Measurements from ENCODE around the gene CNKSR3. TPM values are rescaled to one million over a fixed set of nuclear protein-coding genes. Genes with fewer than 3 reads are reported as not detected.

Gene CNKSR3
- total and polyA plus RNA-seq, 12 donors, result 4.2 to 42.2 (median 24.1) TPM

DNA sequence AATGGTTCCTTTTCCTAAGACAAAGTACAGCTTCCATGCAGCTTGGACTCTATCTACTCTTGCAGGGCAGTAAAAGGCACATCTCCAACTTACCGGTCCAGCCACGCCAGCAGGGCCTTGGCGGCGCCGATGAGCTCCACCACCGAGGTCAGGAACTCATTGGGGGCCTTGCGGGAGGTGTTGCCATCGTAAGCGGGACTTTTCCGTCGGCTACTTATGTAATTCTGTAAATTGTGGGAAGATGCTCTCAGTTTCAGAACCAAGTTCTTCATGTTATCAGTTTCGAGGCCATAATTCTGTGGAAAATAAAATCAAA is 68.5 kb downstream of the CNKSR3 start:
- Histone ChIP-seq H3K27me3 (no peaks in the 10 kb centered on the region), H3K4me1 (peaks cover 0 to 44% (median 8%) of the 10 kb centered on the region in 9 donors), H3K27ac (no peak overlapping the region), H3K36me3 (peaks cover 0 to 21% (median 0%) of the 10 kb centered on the region in 9 donors), H3K4me3 (no peak overlapping the region), H3K9me3 (no peaks in the 10 kb centered on the region)
- 97% methylated on average over 12 of the region's 12 CpGs for WGBS, 2 donors
- TF ChIP-seq, protein P1, sequence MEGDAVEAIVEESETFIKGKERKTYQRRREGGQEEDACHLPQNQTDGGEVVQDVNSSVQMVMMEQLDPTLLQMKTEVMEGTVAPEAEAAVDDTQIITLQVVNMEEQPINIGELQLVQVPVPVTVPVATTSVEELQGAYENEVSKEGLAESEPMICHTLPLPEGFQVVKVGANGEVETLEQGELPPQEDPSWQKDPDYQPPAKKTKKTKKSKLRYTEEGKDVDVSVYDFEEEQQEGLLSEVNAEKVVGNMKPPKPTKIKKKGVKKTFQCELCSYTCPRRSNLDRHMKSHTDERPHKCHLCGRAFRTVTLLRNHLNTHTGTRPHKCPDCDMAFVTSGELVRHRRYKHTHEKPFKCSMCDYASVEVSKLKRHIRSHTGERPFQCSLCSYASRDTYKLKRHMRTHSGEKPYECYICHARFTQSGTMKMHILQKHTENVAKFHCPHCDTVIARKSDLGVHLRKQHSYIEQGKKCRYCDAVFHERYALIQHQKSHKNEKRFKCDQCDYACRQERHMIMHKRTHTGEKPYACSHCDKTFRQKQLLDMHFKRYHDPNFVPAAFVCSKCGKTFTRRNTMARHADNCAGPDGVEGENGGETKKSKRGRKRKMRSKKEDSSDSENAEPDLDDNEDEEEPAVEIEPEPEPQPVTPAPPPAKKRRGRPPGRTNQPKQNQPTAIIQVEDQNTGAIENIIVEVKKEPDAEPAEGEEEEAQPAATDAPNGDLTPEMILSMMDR (IDR thresholded peaks at IDR 0.05), result no peak
- no peak for DNase-seq
- no peak for ATAC-seq
- intact Hi-C loops (cut with DNase I), result no loop called here

DNA sequence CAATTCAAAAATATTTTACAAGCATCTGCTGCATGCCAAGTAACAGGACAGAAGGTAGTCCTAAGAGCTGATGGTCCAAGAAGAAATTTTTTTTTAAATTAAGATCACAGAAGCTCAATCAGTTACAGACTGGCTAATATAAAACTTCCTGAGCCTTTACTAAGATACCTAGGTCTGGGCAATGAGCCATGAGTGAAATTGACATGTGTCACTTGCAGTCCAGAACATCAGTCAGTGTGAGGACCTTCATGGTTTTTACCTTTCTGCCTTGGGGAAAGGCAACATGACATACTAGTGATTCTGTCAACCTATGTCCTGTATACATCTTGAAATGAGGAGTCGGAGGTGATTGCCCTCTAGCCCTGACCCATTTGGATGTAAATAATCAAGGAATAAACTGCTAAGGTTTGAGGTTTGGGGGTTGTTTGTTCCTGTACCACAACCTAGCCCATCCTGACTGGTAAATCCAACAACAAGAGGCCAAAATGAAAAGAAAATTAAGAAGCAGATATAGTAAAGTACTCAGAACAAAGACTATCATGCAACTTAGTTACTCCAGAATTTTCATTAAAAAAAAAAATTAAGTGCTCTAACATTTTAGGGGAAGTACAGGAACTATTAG is 70.0 kb downstream of the CNKSR3 start:
- DNase-seq (no peak), ATAC-seq (no peak)
- WGBS, 2 donors, result 96 to 100% methylated on average over 1 of the region's 1 CpG
- Histone ChIP-seq H3K36me3 (peaks cover 0 to 21% (median 0%) of the 10 kb centered on the region in 9 donors), H3K27ac (no peak overlapping the region), H3K4me1 (peaks cover 0 to 39% (median 4%) of the 10 kb centered on the region in 9 donors), H3K9me3 (no peaks in the 10 kb centered on the region), H3K4me3 (no peak overlapping the region), H3K27me3 (no peaks in the 10 kb centered on the region)
- intact Hi-C loops (cut with DNase I), result no loop called here
- TF ChIP-seq, protein P1 (IDR thresholded peaks at IDR 0.05), result no peak

DNA sequence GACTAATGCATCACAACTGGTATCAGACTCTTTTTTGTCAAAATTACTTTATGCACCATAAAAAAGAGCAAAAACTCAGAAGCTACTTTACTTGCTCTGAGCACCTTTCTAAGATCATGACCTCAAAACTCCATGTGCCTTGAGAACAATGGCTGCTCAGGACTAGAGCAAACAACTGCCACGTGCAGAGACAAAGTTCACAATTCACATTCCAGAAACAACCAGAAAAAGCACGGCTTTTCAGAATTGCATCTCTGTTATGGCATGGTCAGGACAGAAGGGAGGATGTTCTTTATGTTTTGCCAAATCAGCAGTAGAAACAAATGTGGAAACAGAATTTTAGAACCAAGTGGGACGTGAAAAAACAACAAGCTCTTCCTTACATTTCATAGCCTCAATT is 70.5 kb downstream of the CNKSR3 start:
- Histone ChIP-seq H3K9me3 (no peaks in the 10 kb centered on the region), H3K4me3 (no peak overlapping the region), H3K36me3 (peaks cover 0 to 21% (median 0%) of the 10 kb centered on the region in 9 donors), H3K27ac (no peak overlapping the region), H3K27me3 (no peaks in the 10 kb centered on the region), H3K4me1 (peaks cover 0 to 39% (median 6%) of the 10 kb centered on the region in 9 donors)
- TF ChIP-seq, protein P1 (IDR thresholded peaks at IDR 0.05), result no peak
- intact Hi-C loops (cut with DNase I), result no loop called here
- ATAC-seq (no peak), DNase-seq (no peak)
- 69 to 77% methylated on average over 3 of the region's 3 CpGs for WGBS, 2 donors

DNA sequence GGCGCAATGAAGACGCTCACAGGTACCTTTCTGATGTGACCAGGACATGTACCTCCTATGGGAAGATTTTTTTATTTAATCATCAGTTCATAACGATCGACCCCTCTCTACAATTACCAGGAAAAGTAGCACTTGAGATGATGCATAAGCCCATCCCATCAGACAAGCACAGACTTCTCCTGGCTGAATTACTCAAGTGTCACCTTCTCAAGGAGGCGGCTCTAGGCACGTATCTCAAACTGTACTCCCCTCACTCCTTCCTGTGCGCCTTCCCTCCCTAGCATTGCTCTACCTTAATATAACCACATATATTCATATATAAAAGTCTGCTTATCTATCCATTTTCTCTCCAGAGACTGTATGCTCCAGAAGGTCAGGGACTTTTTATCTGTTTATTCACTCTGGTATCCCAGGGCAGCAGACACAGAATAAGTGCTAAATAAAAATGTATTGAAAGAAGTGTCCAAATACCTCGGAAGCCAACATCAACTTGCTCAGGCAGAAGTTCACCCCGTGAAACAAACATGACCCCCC is 71.5 kb downstream of the CNKSR3 start:
- H3K4me1 ChIP-seq, result peaks cover 3 to 43% (median 14%) of the 10 kb centered on the region in 9 donors
- 61 to 67% methylated on average over 9 of the region's 9 CpGs for WGBS, 2 donors
- H3K4me3 ChIP-seq, result no peak overlapping the region
- ATAC-seq, result peak in 1 of 8 donors; percentile 6
- peaks cover 0 to 21% (median 0%) of the 10 kb centered on the region in 9 donors for H3K36me3 ChIP-seq
- no peaks in the 10 kb centered on the region for H3K27me3 ChIP-seq
- H3K9me3 ChIP-seq, result no peaks in the 10 kb centered on the region
- TF ChIP-seq, protein P1 (IDR thresholded peaks at IDR 0.05), result no peak
- no peak overlapping the region for H3K27ac ChIP-seq
- intact Hi-C loops (cut with DNase I), result loop anchor here in 2 of 10 donors (10.0 kb wide), 2 partner anchors 66 to 76 kb away; partner anchors contain the start of gene CNKSR3 (in 1 of the 2)
- no peak for DNase-seq

Measured in heart right ventricle (tissue), 16 donors.